Measurements from ENCODE around the gene STK4. TPM values are rescaled to one million over a fixed set of nuclear protein-coding genes. Genes with fewer than 3 reads are reported as not detected.

STK4 gene
- polyA plus RNA-seq, 1 donor from 2014 or later = 14.0 TPM

GRCh38 chr20:45109634-45110033 lies 143.3 kb downstream of the STK4 start:
- Histone ChIP-seq H3F3A (ENCODE audit: insufficient read depth, low read length, poor library complexity, severe bottlenecking) (no peaks in the 10 kb centered on the region), H3K27me3 (ENCODE audit: insufficient read depth, low read depth, low read length) (no peaks in the 10 kb centered on the region), H3K79me2 (replicated peaks; ENCODE audit: insufficient read depth, low read length) (no peaks in the 10 kb centered on the region), H3K9ac (ENCODE audit: low read length) (no peak overlapping the region), H3K4me3 (ENCODE audit: low read length) (no peak overlapping the region), H3K36me3 (ENCODE audit: insufficient read depth, low read length) (no peaks in the 10 kb centered on the region), H3K27ac (ENCODE audit: low read length) (no peak overlapping the region), H3K4me2 (ENCODE audit: low read length) (no peak overlapping the region), H3K9me2 (ENCODE audit: insufficient read depth, low read length) (no peaks in the 10 kb centered on the region), H2AFZ (ENCODE audit: low read depth, low read length) (no peak overlapping the region), H4K20me1 (ENCODE audit: insufficient read depth) (no peaks in the 10 kb centered on the region), H3K9me3 (ENCODE audit: low read length) (no peaks in the 10 kb centered on the region)
- TF ChIP-seq MXI1 (conservative IDR thresholded peaks at IDR 0.05; ENCODE audit: poor library complexity, severe bottlenecking) (no peak), EZH2 (IDR thresholded peaks at IDR 0.05; ENCODE audit: borderline replicate concordance, insufficient read depth, low read length, poor library complexity, severe bottlenecking) (no peak), CTCF (IDR thresholded peaks at IDR 0.05; ENCODE audit: poor library complexity, severe bottlenecking) (no peak), REST (IDR thresholded peaks at IDR 0.05; ENCODE audit: borderline replicate concordance) (no peak)

GRCh38 chr20:45110301-45110700 lies 144.0 kb downstream of the STK4 start:
- Histone ChIP-seq H3K79me2 (replicated peaks; ENCODE audit: insufficient read depth, low read length) (no peaks in the 10 kb centered on the region), H3K4me2 (ENCODE audit: low read length) (no peak overlapping the region), H4K20me1 (ENCODE audit: insufficient read depth) (no peaks in the 10 kb centered on the region), H3K9me3 (ENCODE audit: low read length) (no peaks in the 10 kb centered on the region), H2AFZ (ENCODE audit: low read depth, low read length) (no peak overlapping the region), H3K9me2 (ENCODE audit: insufficient read depth, low read length) (no peaks in the 10 kb centered on the region), H3K27me3 (ENCODE audit: insufficient read depth, low read depth, low read length) (no peaks in the 10 kb centered on the region), H3K4me3 (ENCODE audit: low read length) (no peak overlapping the region), H3F3A (ENCODE audit: insufficient read depth, low read length, poor library complexity, severe bottlenecking) (no peaks in the 10 kb centered on the region), H3K36me3 (ENCODE audit: insufficient read depth, low read length) (no peaks in the 10 kb centered on the region), H3K27ac (ENCODE audit: low read length) (no peak overlapping the region), H3K9ac (ENCODE audit: low read length) (no peak overlapping the region)
- TF ChIP-seq CTCF (IDR thresholded peaks at IDR 0.05; ENCODE audit: poor library complexity, severe bottlenecking) = no peak
- no peak for TF ChIP-seq RAD21 (conservative IDR thresholded peaks at IDR 0.05)
- TF ChIP-seq SMC3 (conservative IDR thresholded peaks at IDR 0.05; ENCODE audit: poor library complexity) = no peak
- TF ChIP-seq MXI1 (conservative IDR thresholded peaks at IDR 0.05; ENCODE audit: poor library complexity, severe bottlenecking) = no peak
- no peak for TF ChIP-seq EZH2 (IDR thresholded peaks at IDR 0.05; ENCODE audit: borderline replicate concordance, insufficient read depth, low read length, poor library complexity, severe bottlenecking)
